Measurements from ENCODE around the gene SSH2. TPM values are rescaled to one million over a fixed set of nuclear protein-coding genes. Genes with fewer than 3 reads are reported as not detected.

Gene SSH2
- total and polyA plus RNA-seq, 2 donors (not counting 1 experiment from before 2014, with no cell fraction given): 51.5 to 183 TPM

GRCh38 chr17:29949696-29950095, 19.7 kb upstream of the SSH2 start:
- Mint-ChIP-seq H3K4me1 (peaks cover 33% of the 10 kb centered on the region), H3K4me3 (no peak overlapping the region), H3K9me3 (ENCODE audit: insufficient read depth) (peaks cover 3% of the 10 kb centered on the region), H3K27me3 (no peaks in the 10 kb centered on the region), H3K27ac (peak overlapping the region; percentile 84)
- Histone ChIP-seq H2AFZ (ENCODE audit: insufficient read depth, low read depth, low read length, poor library complexity, severe bottlenecking) (peak overlapping the region; percentile 23), H3K79me2 (ENCODE audit: control insufficient read depth, insufficient read depth, low read length) (no peaks in the 10 kb centered on the region), H3K4me1 (ENCODE audit: control insufficient read depth in 2 of 2, insufficient read depth in 2 of 2, low read length in 2 of 2) (peaks cover 25 to 32% of the 10 kb centered on the region in 2 donors), H3K9ac (ENCODE audit: low read length) (no peak overlapping the region), H4K20me1 (ENCODE audit: control insufficient read depth, insufficient read depth, low read length, poor library complexity, severe bottlenecking) (no peaks in the 10 kb centered on the region), H3K9me3 (ENCODE audit: control extremely low read depth in 1 of 3, control insufficient read depth in 2 of 3, insufficient read depth in 1 of 3, low read length in 2 of 3) (peaks cover 0 to 18% (median 7%) of the 10 kb centered on the region in 3 donors), H3K27ac (ENCODE audit: low read length in 2 of 2) (peak overlapping the region in 1 of 2 donors; percentile 28), H3K36me3 (replicated peaks in 1 of 2; ENCODE audit: control extremely low read depth in 1 of 2, control insufficient read depth in 1 of 2, extremely low read depth in 1 of 2, insufficient read depth in 2 of 2, low read length in 1 of 2) (no peaks in the 10 kb centered on the region), H3K27me3 (replicated peaks in 1 of 4; ENCODE audit: control extremely low read depth in 1 of 4, control insufficient read depth in 3 of 4, insufficient read depth in 4 of 4, low read length in 3 of 4) (no peaks in the 10 kb centered on the region), H3K4me3 (ENCODE audit: control extremely low read depth in 1 of 5, extremely low read depth in 1 of 5, insufficient read depth in 1 of 5, low read depth in 2 of 5, low read length in 4 of 5) (no peak overlapping the region), H3K4me2 (replicated peaks; ENCODE audit: low read depth, low read length, poor library complexity, severe bottlenecking) (no peak overlapping the region)
- POLR2A ChIA-PET: no interaction called here
- intact Hi-C loops (cut with micrococcal nuclease): loop anchor here (10.0 kb wide), 1 partner anchor 55 kb away; no protein-coding TSS in a partner anchor
- CTCF ChIA-PET: interaction anchor here (1.6 kb wide), 1 partner anchor 18 kb away, joined by 21 read pairs; no protein-coding TSS in a partner anchor
- TF ChIP-seq CTCF (IDR thresholded peaks at IDR 0.05) (no peak), EZH2 (IDR thresholded peaks at IDR 0.05; ENCODE audit: borderline replicate concordance, insufficient read depth, low read depth, low read length, poor library complexity, severe bottlenecking) (no peak)
- no peak for DNase-seq
- ATAC-seq (ENCODE audit: low read depth): no peak

- Histone ChIP-seq H3K9me3 (ENCODE audit: control extremely low read depth in 1 of 3, control insufficient read depth in 2 of 3, insufficient read depth in 1 of 3, low read length in 2 of 3) (peaks cover 0 to 7% (median 0%) of the 10 kb centered on the region in 3 donors), H3K36me3 (replicated peaks in 1 of 2; ENCODE audit: control extremely low read depth in 1 of 2, control insufficient read depth in 1 of 2, extremely low read depth in 1 of 2, insufficient read depth in 2 of 2, low read length in 1 of 2) (no peaks in the 10 kb centered on the region), H3K79me2 (ENCODE audit: control insufficient read depth, insufficient read depth, low read length) (no peaks in the 10 kb centered on the region), H3K4me1 (ENCODE audit: control insufficient read depth in 2 of 2, insufficient read depth in 2 of 2, low read length in 2 of 2) (peaks cover 25 to 32% of the 10 kb centered on the region in 2 donors), H4K20me1 (ENCODE audit: control insufficient read depth, insufficient read depth, low read length, poor library complexity, severe bottlenecking) (no peaks in the 10 kb centered on the region), H3K4me3 (ENCODE audit: control extremely low read depth in 1 of 5, extremely low read depth in 1 of 5, insufficient read depth in 1 of 5, low read depth in 2 of 5, low read length in 4 of 5) (peak overlapping the region in 1 of 5 experiments; percentile 15), H3K27me3 (replicated peaks in 1 of 4; ENCODE audit: control extremely low read depth in 1 of 4, control insufficient read depth in 3 of 4, insufficient read depth in 4 of 4, low read length in 3 of 4) (no peaks in the 10 kb centered on the region), H2AFZ (ENCODE audit: insufficient read depth, low read depth, low read length, poor library complexity, severe bottlenecking) (peak overlapping the region; percentile 23), H3K4me2 (replicated peaks; ENCODE audit: low read depth, low read length, poor library complexity, severe bottlenecking) (peak overlapping the region; percentile 62), H3K9ac (ENCODE audit: low read length) (peak overlapping the region; percentile 15), H3K27ac (ENCODE audit: low read length in 2 of 2) (peak overlapping the region; percentile 25 to 67)
- ChIA-PET CTCF (interaction anchor here (1.0 to 2.9 kb wide), 5 partner anchors 9 to 309 kb away, joined by 3 to 21 read pairs (median 6); partner anchors contain the start of gene SSH2), POLR2A (interaction anchor here (0.6 to 0.8 kb wide), 2 partner anchors 18 to 1415 kb away, joined by 3 to 4 read pairs; partner anchors contain the start of gene SSH2)
- DNase-seq: peak; percentile 39
- Mint-ChIP-seq H3K4me1 (peaks cover 33% of the 10 kb centered on the region), H3K9me3 (ENCODE audit: insufficient read depth) (no peaks in the 10 kb centered on the region), H3K27ac (peak overlapping the region; percentile 77), H3K27me3 (no peaks in the 10 kb centered on the region), H3K4me3 (peak overlapping the region; percentile 11)
- TF ChIP-seq EZH2 (IDR thresholded peaks at IDR 0.05; ENCODE audit: borderline replicate concordance, insufficient read depth, low read depth, low read length, poor library complexity, severe bottlenecking) (no peak), CTCF (IDR thresholded peaks at IDR 0.05) (no peak)
- intact Hi-C loops (cut with micrococcal nuclease): loop anchor here (10.0 kb wide), 1 partner anchor 56 kb away; no protein-coding TSS in a partner anchor
- 89% methylated on average over 1 of the region's 3 CpGs for WGBS (ENCODE audit: insufficient coverage)
- peak; percentile 74 for ATAC-seq (ENCODE audit: low read depth)
Observed at GRCh38 chr17:29948448-29949215, 18.6 kb upstream of the SSH2 start.

All from B cell (primary cell).